WERI-Rb-1 (cell line): ENCODE results near the gene XIRP1.

Experiments
- DNase-seq: peaks from one replicate; pipeline ENCODE4 v3.0.0-alpha.2; 2020
- H3K27ac ChIP-seq: fragments of 250-450 bp; sonication (Bioruptor Pico); 2 replicates; pipeline ENCODE4 v1.5.1; 2020; ENCODE audit warnings: mild to moderate bottlenecking, moderate library complexity
- H3K27me3 ChIP-seq: fragments of 250-450 bp; sonication (Bioruptor Pico); 2 replicates; pipeline ENCODE4 v1.5.1; 2021; ENCODE audit warnings: mild to moderate bottlenecking, low read depth, moderate library complexity; ENCODE audit not compliant: insufficient read depth, severe bottlenecking
- H3K36me3 ChIP-seq: fragments of 250-450 bp; sonication (Bioruptor Pico); 2 replicates; pipeline ENCODE4 v1.5.1; 2020; ENCODE audit warnings: mild to moderate bottlenecking, moderate library complexity
- H3K4me3 ChIP-seq: 2 replicates; pipeline ENCODE4 v1.5.1; 2011; ENCODE audit warnings: low read depth, mild to moderate bottlenecking, control low read depth, low read length
- H3K9me3 ChIP-seq: fragments of 250-450 bp; sonication (Bioruptor Pico); 2 replicates; pipeline ENCODE4 v1.5.1; 2021; ENCODE audit warnings: mild to moderate bottlenecking, moderate library complexity; ENCODE audit not compliant: severe bottlenecking
- TF ChIP-seq, protein P1 (sequence below): IDR thresholded peaks from 2 replicates; pipeline ENCODE4 v1.5.1; 2011; ENCODE audit warnings: low read depth, mild to moderate bottlenecking, control low read depth, inconsistent platforms, low read length

XIRP1 gene

DNA sequence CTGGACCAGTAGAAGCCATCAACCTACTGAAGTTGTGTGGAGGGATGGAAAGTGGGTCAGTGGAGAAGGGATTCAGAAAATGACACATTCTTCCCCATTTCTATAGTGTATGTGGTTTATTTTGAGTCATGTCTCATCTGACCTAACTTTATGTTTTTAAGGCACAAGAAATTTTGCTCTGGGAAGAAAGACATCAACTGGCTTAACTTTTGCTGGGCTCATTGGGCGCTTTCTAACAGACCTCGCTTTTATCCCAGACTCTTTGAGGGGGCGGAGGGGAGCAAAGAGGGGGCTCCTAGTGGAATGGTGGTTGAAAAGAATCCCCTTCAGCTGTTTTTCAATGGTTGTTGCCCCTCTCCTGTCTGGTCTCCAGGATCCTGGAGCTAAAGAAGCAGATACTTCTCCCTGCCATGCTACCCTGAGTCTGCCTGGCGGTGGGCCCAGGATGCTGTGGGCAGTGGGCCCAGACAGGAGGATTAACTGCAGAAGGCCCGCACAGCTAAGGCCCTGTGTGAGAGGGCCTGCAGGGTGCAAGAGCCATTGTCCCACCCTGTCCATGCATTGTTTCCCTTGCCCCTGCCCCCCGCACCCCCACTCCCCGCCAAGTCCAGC, 53.5 kb downstream of the XIRP1 start:
- H3K27ac ChIP-seq, result no peak overlapping the region
- DNase-seq, result no peak
- no peak overlapping the region for H3K4me3 ChIP-seq
- peaks cover 31% of the 10 kb centered on the region for H3K36me3 ChIP-seq
- no peaks in the 10 kb centered on the region for H3K9me3 ChIP-seq
- TF ChIP-seq, protein P1, sequence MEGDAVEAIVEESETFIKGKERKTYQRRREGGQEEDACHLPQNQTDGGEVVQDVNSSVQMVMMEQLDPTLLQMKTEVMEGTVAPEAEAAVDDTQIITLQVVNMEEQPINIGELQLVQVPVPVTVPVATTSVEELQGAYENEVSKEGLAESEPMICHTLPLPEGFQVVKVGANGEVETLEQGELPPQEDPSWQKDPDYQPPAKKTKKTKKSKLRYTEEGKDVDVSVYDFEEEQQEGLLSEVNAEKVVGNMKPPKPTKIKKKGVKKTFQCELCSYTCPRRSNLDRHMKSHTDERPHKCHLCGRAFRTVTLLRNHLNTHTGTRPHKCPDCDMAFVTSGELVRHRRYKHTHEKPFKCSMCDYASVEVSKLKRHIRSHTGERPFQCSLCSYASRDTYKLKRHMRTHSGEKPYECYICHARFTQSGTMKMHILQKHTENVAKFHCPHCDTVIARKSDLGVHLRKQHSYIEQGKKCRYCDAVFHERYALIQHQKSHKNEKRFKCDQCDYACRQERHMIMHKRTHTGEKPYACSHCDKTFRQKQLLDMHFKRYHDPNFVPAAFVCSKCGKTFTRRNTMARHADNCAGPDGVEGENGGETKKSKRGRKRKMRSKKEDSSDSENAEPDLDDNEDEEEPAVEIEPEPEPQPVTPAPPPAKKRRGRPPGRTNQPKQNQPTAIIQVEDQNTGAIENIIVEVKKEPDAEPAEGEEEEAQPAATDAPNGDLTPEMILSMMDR, result no peak
- no peaks in the 10 kb centered on the region for H3K27me3 ChIP-seq

DNA sequence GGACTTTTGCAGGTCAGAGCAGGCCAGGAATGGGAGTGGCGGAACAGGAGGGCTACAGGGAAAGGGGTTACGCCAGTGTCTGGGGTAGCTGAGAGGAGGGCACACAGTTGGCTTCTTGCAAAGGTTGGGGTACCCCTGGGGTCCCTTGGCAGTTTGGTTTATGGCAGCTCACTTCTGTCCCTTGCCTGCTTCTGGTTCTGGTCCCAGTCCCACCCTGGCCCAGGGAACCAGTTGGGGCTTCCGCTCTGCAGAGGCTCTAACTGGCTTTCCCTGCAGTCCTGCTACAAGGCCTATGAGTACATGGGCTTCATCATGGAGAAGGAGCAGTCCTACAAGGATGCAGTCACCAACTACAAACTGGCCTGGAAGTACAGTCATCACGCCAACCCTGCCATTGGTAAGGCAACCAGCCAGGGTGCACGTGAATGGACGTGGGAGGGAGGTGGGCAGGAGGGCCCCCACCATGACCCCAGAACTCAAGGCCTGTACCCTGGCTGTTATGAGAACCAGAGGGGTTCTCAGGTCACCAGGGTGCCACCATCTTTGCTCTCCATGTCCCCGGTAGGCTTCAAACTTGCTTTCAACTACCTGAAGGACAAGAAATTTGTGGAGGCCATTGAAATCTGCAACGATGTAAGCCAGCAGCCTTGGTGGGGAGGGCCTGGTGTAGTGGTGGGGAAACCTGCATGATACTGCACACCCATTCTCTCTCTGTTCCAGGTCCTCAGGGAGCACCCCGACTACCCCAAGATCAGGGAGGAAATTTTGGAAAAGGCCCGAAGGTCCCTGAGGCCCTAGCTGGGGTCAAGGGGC, 54.2 kb downstream of the XIRP1 start:
- no peaks in the 10 kb centered on the region for H3K9me3 ChIP-seq
- H3K27ac ChIP-seq, result no peak overlapping the region
- no peak for DNase-seq
- no peak overlapping the region for H3K4me3 ChIP-seq
- H3K36me3 ChIP-seq, result peaks cover 24% of the 10 kb centered on the region
- H3K27me3 ChIP-seq, result no peaks in the 10 kb centered on the region
- TF ChIP-seq, protein P1, result no peak

DNA sequence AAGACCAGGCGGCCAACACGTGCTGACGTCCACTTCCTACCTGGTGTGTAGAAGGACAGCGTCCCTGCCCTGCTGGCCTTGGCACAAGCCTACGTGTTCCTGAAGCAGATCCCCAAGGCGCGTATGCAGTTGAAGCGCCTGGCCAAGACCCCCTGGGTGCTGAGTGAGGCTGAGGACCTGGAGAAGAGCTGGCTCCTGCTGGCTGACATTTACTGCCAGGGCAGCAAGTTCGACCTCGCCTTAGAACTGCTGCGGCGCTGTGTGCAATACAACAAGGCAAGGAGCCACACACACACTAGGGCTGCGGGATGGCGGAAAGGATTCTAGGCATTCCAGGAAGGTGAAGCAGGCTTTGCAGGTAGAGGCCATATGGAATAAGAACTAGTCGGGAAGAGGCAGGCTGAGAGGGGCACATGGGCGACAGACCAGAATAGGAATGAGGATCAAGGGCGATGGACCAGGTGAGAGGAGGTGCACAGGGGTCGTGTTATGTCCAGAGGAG, 54.9 kb downstream of the XIRP1 start:
- H3K36me3 ChIP-seq, result peaks cover 17% of the 10 kb centered on the region
- H3K27ac ChIP-seq, result no peak overlapping the region
- no peak overlapping the region for H3K4me3 ChIP-seq
- no peaks in the 10 kb centered on the region for H3K9me3 ChIP-seq
- no peaks in the 10 kb centered on the region for H3K27me3 ChIP-seq
- no peak for DNase-seq
- TF ChIP-seq, protein P1, result no peak

DNA sequence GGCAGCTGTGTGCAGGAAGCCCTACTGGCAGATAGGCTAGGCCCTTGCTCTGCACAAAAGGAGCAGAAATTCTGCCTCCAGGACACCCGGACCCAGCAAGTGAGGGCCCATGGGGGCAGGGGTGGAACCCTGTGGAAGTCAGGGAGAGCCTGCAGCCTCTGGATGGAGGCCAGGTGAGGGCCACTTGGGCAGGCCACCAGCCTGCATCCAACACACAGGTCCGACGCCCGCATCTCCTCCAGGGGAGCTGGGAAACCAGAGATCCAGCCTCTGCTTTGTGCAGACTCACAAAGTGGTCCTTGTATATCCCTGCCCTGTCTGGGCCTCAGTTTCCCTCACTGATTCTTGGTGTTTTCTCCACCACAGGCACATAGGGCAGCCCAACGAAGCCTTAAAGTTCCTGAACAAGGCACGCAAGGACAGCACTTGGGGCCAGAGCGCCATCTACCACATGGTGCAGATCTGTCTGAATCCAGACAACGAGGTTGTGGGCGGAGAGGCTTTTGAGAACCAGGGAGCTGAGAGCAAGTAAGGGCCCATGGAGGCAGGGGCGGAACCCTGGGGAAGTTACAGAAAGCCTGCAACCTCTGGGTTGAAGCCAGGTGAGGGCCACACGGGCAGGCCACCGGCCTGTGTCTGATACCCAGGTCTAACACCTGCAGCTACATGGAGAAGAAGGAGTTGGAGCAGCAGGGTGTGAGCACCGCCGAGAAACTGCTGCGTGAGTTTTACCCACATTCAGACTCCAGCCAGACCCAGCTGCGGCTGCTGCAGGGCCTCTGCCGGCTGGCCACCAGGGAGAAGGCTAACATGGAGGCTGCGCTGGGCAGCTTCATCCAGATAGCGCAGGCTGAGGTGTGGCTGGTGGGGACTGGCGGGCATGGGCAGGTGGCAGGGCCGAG, 55.6 kb downstream of the XIRP1 start:
- peaks cover 10% of the 10 kb centered on the region for H3K36me3 ChIP-seq
- H3K9me3 ChIP-seq, result no peaks in the 10 kb centered on the region
- no peak overlapping the region for H3K27ac ChIP-seq
- no peaks in the 10 kb centered on the region for H3K27me3 ChIP-seq
- DNase-seq, result no peak
- TF ChIP-seq, protein P1, result no peak
- no peak overlapping the region for H3K4me3 ChIP-seq

DNA sequence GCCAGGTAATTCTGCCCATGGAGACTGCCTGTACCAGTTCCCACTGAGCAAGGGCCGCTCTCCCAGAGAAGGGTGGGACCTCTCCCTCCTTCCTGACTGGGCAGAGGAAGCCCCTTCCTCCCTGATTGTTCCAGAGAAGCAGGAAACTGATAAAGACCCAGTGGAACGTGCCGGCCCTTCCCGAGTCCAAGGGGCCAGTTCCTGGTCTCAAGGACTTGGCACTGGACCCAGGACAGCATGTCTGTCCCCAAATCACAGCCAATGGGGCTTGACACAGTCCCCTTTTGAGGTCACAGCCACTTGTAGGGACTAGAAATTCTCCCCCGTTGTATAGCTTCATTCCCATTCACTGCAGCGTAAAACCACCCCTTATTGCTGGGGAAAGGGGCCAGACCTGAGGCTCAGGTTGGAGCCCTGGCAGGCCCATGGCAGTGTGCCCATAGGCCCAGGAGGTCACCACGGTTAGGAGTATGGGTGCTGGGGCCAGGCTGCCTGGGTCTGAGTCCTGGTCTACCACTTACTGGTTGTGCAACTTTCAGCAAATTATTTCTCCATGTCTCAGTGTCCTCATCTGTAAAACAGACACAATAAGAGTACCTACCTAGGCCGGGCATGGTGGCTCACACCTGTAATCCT, 57.1 kb downstream of the XIRP1 start:
- no peak overlapping the region for H3K27ac ChIP-seq
- no peak overlapping the region for H3K4me3 ChIP-seq
- TF ChIP-seq, protein P1, result no peak
- no peak for DNase-seq
- H3K9me3 ChIP-seq, result no peaks in the 10 kb centered on the region
- no peaks in the 10 kb centered on the region for H3K36me3 ChIP-seq
- H3K27me3 ChIP-seq, result no peaks in the 10 kb centered on the region
